Peyer's patch (tissue), 4 donors: ENCODE results near the gene TMEM147.

Source experiments
- POLR2A ChIP-seq, 2 donors: fragments of 450-650 bp; IDR thresholded peaks; one replicate each; pipeline ENCODE4 v1.5.1; 2017; ENCODE audit warnings: antibody characterized with exemption in 2 of 2, mild to moderate bottlenecking in 2 of 2, moderate library complexity in 2 of 2
- TF ChIP-seq, protein P1 (sequence below), 6 experiments: fragments of 450-650 bp in 4 of 6; fragments of 200-600 bp in 2 of 6; sonication (generic) in 1 of 6; IDR thresholded peaks; one replicate each; pipeline ENCODE4 v1.5.1; 2017 to 2019; ENCODE audit warnings: antibody characterized with exemption in 6 of 6, mild to moderate bottlenecking in 3 of 6, moderate library complexity in 1 of 6

DNA sequence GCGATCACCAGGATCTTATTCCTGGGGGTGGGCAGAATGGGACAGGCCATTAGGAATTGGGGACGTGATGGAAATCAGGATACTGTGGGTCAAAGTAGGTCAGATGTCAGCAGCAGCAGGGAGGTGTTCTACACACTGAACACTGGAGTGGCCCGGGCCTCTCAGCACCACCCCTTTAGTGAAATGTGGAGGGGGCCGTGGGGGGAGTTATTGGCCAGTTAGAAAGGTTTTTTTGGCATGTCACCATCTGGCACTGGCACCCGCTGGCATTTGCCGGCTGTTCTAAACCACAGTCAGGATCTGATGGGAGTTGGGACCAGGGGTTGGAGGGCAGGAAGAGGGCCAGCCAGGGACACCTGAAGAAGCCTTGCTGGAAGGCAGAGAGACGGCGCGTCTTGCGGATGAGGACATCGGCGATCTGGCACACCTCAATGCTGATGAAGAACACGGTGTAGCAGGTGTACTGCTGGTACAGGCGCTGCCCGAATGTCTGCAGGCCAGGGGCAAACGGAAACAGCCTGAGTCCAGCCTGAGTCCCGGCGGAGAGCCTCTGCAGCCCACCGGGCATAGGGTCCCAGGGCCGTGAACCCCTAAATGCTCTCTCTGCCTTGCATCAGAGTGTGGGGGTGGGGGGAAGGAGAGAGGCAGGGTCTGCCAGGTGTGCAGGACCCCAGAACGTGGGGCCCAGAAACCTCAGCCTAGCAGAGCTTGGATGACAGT lies 5.8 kb downstream of the TMEM147 start:
- TF ChIP-seq, protein P1, sequence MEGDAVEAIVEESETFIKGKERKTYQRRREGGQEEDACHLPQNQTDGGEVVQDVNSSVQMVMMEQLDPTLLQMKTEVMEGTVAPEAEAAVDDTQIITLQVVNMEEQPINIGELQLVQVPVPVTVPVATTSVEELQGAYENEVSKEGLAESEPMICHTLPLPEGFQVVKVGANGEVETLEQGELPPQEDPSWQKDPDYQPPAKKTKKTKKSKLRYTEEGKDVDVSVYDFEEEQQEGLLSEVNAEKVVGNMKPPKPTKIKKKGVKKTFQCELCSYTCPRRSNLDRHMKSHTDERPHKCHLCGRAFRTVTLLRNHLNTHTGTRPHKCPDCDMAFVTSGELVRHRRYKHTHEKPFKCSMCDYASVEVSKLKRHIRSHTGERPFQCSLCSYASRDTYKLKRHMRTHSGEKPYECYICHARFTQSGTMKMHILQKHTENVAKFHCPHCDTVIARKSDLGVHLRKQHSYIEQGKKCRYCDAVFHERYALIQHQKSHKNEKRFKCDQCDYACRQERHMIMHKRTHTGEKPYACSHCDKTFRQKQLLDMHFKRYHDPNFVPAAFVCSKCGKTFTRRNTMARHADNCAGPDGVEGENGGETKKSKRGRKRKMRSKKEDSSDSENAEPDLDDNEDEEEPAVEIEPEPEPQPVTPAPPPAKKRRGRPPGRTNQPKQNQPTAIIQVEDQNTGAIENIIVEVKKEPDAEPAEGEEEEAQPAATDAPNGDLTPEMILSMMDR (IDR thresholded peaks at IDR 0.05): no peak
- no peak for TF ChIP-seq POLR2A (IDR thresholded peaks at IDR 0.05)
